Lung microvascular endothelial cell (primary cell): ENCODE measurements around the gene THSD4. TPM values are rescaled to one million over a fixed set of nuclear protein-coding genes. Genes with fewer than 3 reads are reported as not detected.
A peak's percentile ranks its signal among the peaks of the same experiment; 100 is the strongest.
"Not testable (repeated sequence)": the region's sequence is repeated elsewhere in the genome, so short reads cannot be mapped to it uniquely, and the experiment has no call there.

Experiments used
- DNase-seq, 2 donors: peaks; one replicate each; pipeline versions ENCODE4 v3.0.0 to v3.0.0-alpha.2; 2010; ENCODE audit warnings: low read depth in 2 of 2
- total RNA-seq: library from RNA; depleted of rRNA; stranded (reverse); fragments of >200 nt; gene quantifications from 2 replicates; pipeline ENCODE4 v1.2.1, GENCODE V29; 2014

THSD4 gene
- total RNA-seq, 1 donor from 2014 or later, result 20.2 TPM

DNA sequence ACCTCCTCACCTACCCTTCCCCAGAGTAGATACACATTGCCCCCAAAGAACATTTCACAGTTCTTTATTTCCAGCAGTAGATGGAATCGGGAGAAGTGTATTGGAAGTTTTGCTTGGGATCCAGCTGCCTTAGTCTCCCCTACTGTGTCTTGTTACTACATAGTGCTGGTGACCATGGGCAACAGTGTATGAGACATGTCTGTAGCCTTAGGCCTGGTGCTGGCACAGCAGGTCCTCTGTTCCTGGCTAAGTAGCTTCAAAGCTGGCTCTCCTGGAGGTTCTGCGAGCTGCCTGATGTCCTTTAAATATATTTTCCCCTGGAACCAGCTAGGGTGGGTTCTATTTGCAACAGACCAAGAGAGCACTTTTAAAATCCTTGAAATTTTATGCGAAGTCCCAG, 174.7 kb downstream of the THSD4 start:
- no peak for DNase-seq

DNA sequence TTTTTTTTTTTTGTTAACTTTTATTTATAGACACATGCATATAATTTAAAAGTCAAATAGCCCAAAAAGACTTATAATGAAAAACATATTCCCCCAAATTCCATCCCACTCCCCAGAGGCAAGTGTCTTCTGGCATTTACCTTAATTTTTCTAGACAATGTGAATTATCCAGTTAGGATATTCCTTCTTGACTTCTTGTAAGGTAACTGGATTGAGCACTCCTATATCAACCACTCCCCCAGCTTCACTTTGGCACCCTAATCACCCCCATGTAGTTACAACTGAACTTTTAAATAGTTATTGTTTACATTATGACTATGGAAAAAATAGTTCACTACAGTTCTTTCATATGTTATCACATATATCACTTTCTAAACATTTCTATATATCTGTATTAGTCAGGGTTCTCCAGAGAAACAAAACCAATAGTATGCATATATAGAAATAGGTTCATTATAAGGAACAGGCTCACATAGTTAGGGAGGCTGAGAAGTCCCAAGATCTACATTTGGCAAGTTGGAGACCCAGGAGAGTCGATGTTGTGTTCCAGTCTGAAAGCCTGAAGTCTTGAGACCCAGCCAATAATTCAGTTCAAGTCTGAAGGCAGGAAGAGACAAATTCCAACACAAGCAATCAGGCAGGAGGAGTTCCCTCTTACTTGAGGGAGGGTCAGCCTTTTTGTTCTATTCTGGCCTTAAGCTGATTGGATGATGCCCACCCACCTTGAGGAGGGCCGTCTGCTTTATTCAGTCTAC, 175.8 kb downstream of the THSD4 start:
- peak in 1 of 2 donors; percentile 36 for DNase-seq

DNA sequence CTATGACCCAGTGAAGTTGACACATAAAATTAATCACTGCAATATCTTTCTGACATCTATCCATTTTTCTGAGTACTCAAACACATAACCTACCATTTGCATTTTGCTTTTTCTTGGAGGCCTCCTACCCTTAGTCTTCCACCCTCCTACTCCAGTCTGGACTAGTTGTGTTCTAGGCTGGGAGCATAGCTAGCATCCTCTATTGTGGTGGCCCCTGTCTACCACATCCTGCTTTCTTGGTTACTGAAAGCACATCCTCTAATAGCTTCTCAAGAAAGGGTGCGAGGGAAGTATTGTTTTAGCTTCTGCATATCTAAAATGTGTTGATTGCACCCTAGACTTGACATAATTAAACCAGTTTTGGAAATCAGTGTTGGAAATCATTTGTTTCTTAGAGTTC, 176.5 kb downstream of the THSD4 start:
- DNase-seq, result no peak

DNA sequence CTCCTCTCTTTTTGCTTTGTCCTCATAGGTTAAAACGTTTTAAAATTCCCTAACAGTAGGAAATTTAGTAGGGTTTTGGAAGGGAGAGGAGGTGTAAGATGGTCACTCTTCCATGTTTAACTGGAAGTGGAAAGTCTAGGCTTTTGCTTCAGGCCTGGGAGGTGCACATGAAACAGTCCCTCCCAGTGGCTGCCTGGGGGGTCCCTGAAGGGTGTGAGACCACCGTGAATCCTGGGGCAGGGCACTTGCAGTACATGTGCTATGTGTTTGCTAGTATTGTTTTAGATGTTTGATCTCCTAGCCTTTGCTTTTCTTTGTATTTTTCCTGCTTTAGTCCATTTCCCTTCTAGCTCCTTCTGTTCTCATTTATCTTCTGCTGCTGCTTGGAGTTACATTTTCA, 178.5 kb downstream of the THSD4 start:
- no peak for DNase-seq

DNA sequence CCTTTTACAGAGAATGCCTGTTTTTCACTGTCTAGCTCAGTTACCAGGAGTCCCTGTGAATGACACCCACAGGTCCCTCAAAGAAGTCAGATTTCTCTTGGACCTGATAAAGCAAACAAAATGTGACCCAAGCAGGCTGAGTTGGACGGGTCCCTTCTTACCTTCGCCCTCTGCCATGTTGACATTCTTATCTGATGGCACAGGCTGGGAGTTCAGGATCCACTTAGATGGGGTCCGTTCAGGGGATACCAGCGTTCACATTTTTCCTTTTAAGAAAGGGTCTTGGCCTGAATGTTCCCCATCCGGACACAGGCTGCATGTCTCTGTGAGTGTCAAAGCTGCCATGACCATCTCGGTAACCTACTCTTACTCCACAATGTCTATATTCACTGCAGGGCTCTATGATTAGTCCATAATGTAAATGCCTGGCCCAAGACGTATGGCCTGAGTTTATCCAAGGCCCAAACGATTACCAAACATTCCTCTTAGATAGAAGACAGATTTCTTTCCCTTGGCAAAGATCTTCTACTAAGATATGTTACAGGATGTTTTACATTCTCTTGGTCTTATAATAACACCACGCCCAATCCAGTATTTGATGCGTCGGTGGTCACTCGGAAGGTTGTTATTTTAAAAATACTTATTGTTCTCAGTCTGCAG, 179.1 kb downstream of the THSD4 start:
- peak in 1 of 2 donors; percentile 14 for DNase-seq

DNA sequence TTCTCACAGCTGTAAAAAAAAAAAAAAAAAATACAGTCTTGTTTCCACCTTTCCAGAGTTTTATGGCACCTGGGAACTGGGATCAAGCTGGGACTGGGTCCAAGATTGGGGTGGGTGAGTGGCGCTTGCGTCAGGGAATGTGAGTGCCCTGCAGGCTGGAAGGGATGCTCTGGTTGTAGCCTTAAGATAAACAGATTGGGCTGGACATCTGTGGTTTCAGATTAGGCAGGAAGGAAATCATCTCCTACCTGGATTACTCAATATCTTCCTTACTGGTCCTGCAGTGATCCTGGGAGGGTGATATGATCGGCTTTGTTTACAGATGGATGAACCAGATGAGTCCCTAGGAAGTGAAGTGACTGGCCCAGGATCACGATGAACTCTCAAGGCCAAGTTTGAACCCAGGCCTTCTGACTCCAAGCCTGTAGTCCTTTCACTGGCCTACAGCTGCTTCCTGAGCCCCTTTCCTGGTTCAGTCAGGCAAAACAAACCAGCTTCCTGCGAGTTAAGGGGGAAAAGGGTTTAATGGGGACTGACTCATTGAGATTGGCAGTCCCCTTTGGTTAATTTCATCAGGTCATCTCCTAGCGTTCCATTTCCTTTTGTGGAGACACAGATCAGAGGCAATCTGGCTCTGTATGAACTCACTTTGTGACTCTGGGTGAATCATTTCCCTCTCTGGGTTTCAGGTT, 179.8 kb downstream of the THSD4 start:
- DNase-seq, result peak; percentile 99

DNA sequence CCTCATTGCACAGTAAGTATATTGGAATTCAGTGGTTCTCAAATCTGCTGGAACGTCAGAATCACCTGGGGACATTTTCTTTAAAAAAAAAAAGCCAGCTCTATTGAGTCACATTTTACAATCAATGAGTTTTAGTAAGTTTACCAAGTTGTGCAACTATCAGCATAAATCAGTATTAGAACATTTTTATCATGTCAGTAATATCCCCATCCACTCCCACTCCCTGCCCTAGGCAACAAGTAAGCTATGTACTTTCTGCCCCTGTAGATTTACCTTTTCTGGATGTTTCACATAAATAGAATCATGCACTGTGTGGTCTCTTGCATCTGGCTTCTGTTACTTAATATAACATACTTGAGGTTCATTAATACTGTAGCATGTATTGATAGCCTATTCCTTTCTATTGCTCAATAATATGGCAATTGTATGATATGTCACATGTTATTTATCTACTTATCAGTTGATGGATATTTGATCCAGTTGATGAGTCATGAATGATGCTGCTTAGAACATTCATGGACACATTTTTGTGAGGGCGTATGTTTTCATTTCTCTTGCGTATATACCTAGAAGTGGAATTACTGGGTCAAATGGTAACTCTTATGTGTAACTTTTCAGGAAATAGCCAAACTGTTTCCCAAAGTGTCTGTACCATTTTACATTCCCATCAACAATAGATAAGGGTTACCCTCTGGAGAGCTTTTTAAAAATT, 180.5 kb downstream of the THSD4 start:
- DNase-seq, result peak; percentile 81 to 87

DNA sequence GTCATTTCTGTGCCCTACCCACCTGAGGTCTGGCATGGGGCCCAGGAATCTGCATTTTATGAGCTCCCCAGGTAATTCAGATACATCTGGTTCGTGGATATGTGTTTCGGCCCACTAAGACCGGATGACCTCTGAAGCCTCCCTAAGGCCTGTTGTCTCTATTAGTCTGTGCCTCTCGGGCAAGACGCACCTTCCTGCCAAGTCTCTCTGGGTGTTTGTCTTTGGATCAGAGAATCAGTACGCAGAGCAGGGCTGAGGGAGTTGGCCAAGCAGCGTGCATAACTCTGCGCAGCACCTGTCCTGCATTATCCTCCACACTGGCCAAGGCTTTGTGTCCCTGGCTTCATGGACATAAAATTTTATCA, 181.0 kb downstream of the THSD4 start:
- DNase-seq, result no peak

DNA sequence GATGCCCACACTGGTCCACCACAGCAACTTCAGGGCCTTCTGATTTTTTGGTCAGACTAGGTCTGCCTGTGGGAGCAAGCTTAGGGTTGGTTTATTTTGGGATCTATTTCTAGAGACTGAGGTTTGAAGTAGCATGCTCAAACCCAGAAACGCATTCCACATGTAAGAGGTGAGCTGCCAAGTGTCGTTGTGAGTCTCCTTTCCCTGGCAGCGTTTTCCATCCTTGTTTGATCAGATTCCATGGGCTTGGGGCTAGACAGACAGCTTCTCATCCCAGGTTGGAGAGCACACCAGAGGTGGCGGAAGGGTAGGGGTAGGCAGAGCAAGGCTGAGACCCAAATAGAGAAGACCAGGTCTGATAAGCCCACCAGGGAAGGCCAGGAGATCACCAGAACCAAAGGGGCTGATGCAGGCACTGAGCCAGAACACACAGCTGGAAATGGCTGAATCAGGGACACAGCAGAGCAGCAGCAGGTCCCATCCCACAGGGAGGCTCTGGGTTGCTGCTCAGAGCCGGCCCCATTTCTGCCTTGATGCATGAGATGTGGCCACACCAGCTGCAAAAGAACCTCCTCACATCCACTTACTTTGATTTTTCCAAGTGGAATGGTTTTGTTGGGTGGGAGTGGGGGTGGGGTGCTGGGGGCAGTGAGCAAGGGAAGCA, 186.8 kb downstream of the THSD4 start:
- no peak for DNase-seq

DNA sequence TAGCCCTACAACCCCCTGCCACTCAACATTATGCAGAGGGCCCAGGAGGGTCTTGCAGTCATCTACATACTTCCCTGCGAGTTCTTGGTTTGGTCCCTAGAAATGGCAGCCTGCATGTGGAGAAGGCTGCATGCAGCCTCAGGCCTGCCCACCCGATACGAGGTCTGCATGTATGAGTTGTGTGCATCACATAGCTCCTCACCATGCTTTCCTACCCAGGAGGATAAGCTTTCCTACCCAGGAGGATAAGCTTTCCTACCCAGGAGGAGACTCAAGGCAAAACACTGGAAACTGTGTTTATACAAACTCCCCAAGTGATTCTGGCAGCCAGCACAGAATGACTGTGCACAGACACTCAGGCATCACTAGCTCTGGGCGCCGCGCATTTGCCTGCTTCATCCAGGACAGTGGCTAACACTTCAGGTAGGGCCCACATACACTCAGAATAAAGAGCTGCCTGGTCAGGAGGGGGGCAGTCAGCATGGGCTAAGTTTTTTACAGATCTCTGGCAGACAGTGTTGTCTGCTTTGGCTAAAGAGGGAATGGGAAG, 187.7 kb downstream of the THSD4 start:
- DNase-seq, result no peak

DNA sequence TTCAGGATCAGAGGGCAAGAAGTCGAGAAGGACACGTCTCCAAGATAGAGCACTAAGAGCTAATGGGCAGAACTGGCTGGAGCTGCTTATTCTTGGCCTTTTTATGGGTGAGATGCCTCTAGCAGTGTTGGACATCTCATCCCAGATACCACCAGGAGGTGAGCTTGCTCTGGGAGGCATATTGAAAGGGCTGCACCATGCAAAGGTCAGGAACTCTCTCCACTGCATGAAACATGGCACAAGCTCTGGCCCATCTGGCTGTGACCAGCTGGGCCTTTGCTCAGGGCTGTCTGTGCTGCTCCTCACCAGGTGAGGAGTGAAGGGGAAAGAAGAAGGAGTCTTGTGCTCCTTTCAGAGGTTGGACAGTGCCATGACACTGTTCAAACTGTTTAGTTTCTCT, 188.7 kb downstream of the THSD4 start:
- DNase-seq, result no peak

DNA sequence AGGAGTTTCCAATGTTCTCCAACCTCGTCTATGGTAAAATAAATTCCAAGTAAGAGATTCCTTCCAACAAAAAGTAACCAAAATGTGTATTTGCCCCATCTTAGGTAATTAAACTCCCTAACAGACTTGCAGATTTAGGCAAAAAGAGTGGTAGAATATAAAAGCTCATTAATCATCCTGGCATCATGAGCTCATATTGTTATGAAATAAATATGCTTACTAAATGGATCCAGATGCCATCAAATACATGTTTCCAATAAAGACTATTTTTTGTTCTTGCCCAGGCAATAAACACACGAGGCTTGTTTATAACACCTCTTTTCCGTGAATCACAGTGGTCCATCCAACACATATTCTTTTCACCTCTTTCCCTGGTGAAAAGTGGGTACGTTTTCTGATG, 189.4 kb downstream of the THSD4 start:
- DNase-seq, result no peak

DNA sequence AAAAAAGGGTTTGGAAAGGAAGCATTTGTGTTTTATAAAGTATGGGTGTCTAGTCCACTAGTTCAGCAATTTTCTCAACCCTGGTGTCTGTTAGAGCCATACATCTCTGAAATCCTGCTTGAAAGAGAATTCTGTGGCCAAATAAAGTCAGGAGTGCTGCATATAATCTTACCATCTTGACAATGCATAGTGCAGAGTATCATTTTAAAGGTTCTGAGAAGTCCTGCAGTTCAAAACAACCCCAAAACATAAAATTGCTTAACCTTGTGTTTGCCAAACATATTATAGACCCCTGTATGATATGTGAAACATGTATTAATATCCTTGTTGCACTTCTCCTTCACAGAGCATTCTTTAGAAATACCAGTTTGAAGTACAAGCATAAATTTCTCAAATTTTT, 191.3 kb downstream of the THSD4 start:
- no peak for DNase-seq

DNA sequence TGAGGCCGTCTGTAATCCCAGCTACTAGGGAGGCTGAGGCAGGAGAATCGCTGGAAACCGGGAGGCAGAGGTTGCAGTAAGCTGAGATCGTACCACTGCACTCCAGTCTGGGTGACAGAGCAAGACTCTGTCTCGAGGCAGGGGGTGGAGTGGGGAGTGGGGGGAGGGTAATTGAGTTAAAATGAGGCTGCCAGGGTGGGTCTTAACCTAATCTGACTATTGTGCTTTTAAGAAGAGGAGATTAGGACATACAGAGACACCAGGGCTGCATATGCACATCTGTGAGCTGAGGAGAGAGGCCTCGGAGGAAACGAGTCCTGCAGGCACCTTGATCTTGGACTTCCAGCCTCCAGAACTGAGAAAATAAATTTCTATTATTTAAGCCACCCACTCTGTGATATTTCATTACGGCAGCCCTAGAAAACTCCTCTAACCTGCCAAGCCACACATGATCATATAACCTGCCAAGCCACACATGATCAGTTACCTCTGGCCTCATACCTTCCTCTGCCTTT, 197.0 kb downstream of the THSD4 start:
- DNase-seq, result no peak

DNA sequence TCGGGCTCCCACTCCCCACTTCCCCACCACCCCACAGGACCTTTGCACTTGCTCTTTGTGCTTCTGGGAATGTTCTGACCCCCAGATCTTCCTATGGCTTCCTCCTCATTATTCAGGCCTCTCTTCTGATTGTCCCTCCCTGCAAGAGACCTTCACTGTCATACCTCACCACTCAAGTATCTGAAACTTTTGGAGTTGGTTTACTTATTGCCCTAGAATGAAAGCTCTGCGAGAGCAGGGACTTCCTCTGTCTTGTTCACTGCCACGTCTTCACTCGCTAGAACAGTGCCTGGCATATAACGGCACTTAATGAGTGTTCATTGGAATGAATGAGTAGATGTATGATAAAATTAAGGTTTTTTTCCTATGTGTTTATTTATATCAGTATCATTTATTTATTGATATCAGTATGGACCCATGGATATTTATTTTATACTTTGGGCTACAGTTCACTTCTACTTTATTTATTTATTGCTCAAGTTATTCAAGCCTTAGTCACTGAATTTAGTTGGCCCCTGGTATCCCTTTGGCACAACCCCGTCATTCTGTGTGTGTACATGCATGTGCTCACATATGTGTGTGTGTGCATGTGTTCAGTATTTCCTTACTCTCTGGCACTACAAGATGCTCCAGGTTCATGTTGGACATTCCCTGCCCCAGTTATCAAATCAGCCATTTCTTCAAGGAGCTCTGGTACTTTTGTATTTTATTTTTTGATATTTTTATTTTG, 197.6 kb downstream of the THSD4 start:
- DNase-seq, result no peak

DNA sequence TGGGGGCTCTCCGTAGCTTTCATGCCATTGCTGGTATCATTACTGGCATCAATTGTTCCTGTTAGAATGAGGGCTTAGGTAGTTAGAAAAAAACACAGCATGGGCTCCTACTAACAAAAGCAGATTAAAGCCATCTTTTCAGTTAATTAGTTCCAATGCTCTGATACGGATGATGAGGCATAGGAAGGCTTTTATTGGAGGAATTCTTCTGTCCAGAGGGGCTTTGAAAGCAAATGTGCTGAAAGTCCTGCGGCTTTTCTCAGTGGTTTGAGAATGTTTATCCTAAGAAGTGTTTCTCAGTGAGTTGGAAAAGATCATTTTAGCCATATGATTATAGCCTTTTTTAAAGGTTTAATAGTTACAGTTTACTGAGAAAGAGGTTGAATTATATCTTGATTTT, 198.5 kb downstream of the THSD4 start:
- DNase-seq, result no peak

DNA sequence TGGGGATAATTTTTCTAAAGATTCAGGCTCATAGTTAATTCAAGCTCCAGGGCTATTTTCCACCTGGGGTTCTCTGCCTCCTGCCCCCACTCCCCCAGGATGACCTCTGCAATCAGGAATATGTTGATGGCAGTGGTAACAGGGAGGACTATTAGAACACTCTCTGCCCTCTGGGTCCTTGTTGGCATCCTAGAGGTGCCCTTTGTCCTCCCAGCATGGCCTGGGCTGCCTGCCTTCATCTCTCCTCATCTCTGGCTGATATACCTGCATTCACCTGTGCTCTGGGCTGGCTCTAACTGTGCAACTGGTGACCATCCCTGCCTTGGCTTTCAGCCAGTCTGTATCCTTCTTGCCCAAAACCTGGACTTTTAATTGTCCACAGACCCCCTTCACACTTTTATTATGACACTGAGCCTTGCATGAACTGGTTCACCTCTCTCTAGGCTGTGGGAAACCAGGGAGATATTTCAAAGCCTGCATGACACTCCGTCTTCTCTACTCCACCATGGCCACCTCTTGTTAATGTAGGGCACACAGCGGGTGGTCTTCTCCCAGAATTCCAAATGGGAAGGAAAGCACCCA, 199.8 kb downstream of the THSD4 start:
- DNase-seq, result no peak

DNA sequence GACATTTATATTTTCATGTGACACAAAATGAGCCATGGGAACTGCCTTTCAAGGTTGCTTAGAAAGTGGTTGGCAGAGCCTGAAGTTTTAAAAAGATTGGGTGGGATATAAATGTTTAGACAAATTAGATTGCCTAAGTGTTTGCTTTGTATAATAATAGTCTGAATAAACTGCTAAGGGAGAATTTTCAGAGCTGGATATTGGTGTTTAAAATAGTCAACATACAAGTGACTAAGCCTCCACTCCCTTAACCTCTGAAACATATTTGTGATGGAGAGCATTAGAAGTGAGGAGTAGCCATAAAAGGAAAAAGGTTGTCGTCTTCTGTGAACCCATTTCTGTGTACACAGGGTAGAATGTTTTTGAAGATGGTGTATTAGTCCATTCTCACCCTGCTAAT, 201.6 kb downstream of the THSD4 start:
- DNase-seq, result no peak

DNA sequence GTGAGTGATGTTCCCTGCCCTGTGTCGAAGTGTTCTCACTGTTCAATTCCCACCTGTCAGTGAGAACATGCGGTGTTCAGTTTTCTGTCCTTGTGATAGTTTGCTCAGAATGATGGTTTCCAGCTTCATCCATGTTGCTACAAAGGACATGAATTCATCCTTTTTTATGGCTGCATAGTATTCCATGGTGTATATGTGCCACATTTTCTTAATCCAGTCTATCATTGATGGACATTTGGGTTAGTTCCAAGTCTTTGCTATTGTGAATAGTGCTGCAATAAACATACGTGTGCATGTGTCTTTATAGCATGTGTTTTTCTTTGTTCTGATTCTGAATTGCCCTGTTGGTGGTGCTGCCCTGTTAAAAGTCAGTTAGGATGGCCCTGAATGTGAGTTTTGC, 204.2 kb downstream of the THSD4 start:
- DNase-seq, result not testable (repeated sequence)

DNA sequence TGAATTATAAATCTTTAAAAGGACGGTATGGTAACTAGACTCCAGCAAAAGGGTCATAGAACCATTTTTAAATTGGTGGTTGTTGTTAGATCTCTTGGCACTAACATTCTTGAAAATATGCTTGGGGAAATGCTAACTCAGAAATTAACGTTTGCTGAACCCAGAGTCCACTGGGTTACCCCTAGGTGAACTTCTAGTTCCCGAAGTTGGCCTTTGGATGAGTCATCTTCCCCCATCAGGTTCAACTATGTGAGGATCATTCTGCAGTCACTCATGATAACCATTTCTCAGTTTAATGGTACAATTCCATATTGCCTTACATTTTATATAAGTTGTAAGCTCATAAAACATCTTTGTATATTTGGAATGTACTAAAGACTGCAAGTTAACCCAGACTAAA, 204.7 kb downstream of the THSD4 start:
- no peak for DNase-seq
